ENCODE results near the gene PDP2. TPM values are rescaled to one million over a fixed set of nuclear protein-coding genes. Genes with fewer than 3 reads are reported as not detected.
"Not testable (repeated sequence)": the region's sequence is repeated elsewhere in the genome, so short reads cannot be mapped to it uniquely, and the experiment has no call there.

PDP2 gene
- total RNA-seq, 1 experiment from 2014 or later: 23.1 TPM

- Histone ChIP-seq H3K79me1 (ENCODE audit: insufficient read depth, low read depth, low read length, poor library complexity, severe bottlenecking) (no peaks in the 10 kb centered on the region), H3K56ac (ENCODE audit: insufficient read length, low read depth, low read length) (no peak overlapping the region), H4K5ac (ENCODE audit: insufficient read length, low read depth, low read length) (no peak overlapping the region), H2BK15ac (ENCODE audit: low read depth, low read length) (no peak overlapping the region), H2BK5ac (ENCODE audit: insufficient read length, low read length) (no peak overlapping the region), H2BK20ac (ENCODE audit: low read depth, low read length, poor library complexity, severe bottlenecking) (no peak overlapping the region), H2BK12ac (ENCODE audit: insufficient read length, low read depth, low read length) (no peak overlapping the region), H3K23ac (ENCODE audit: insufficient read length, low read depth, low read length) (no peak overlapping the region), H3K18ac (ENCODE audit: insufficient read length, low read depth, low read length) (no peak overlapping the region), H3T11ph (ENCODE audit: low read length) (no peak overlapping the region), H3K9ac (ENCODE audit: extremely low read depth, insufficient read length, low read length) (no peak overlapping the region), H2AK5ac (ENCODE audit: insufficient read length, low read length) (no peak overlapping the region), H3K4ac (ENCODE audit: low read depth, low read length) (no peak overlapping the region), H4K20me1 (ENCODE audit: control insufficient read depth, insufficient read depth, insufficient read length) (no peaks in the 10 kb centered on the region), H3K14ac (ENCODE audit: insufficient read depth, low read length) (no peak overlapping the region), H2BK120ac (ENCODE audit: low read depth, low read length, poor library complexity, severe bottlenecking) (no peak overlapping the region), H3K27me3 (ENCODE audit: insufficient read depth, low read length) (no peaks in the 10 kb centered on the region), H4K91ac (ENCODE audit: insufficient read length, low read depth, low read length) (no peak overlapping the region), H3K4me2 (ENCODE audit: insufficient read depth, insufficient read length, low read length) (no peak overlapping the region), H3K4me1 (ENCODE audit: insufficient read depth, low read length) (no peaks in the 10 kb centered on the region; the same call in 1 of the 2 replicates), H3K79me2 (ENCODE audit: insufficient read depth, low read length) (no peaks in the 10 kb centered on the region), H3K23me2 (ENCODE audit: insufficient read length, low read depth, low read length, poor library complexity, severe bottlenecking) (no peaks in the 10 kb centered on the region), H4K8ac (replicated peaks; ENCODE audit: insufficient read length, low read depth, low read length) (no peak overlapping the region), H2AFZ (ENCODE audit: low read length) (no peak overlapping the region), H3K9me3 (ENCODE audit: control insufficient read depth, low read depth, low read length) (no peaks in the 10 kb centered on the region), H3K27ac (ENCODE audit: insufficient read length, low read depth, low read length) (no peak overlapping the region)
- Mint-ChIP-seq H3K36me3 (ENCODE audit: insufficient read depth in 1 of 3, low read depth in 3 of 3) (no peaks in the 10 kb centered on the region), H3K4me3 (no peak overlapping the region), H3K27ac (no peak overlapping the region), H3K9me3 (no peaks in the 10 kb centered on the region), H3K27me3 (ENCODE audit: low read depth) (peaks cover 2% of the 10 kb centered on the region; the same call in 1 of the 2 replicates), H3K4me1 (peaks cover 11 to 16% of the 10 kb centered on the region in 2 experiments)
- no peak for DNase-seq
- TF ChIP-seq CTCF (conservative IDR thresholded peaks at IDR 0.05): no peak
- no CpG with 5 or more reads among the region's 1 CpG for WGBS (ENCODE audit: extremely low coverage, insufficient read length, low lambda C conversion rate)
Measured at GRCh38 chr16:66869424-66869823, 10.9 kb upstream of the PDP2 start.

- H3K27ac Mint-ChIP-seq; H3K4me3 Mint-ChIP-seq; H2BK120ac ChIP-seq (ENCODE audit: low read depth, low read length, poor library complexity, severe bottlenecking); H3K27me3 ChIP-seq (ENCODE audit: insufficient read depth, low read length); H3K14ac ChIP-seq (ENCODE audit: insufficient read depth, low read length); H4K8ac ChIP-seq (replicated peaks; ENCODE audit: insufficient read length, low read depth, low read length); H3K4ac ChIP-seq (ENCODE audit: low read depth, low read length); DNase-seq; H2BK15ac ChIP-seq (ENCODE audit: low read depth, low read length); H3K27me3 Mint-ChIP-seq (ENCODE audit: low read depth); H2AK5ac ChIP-seq (ENCODE audit: insufficient read length, low read length); H3K9me3 ChIP-seq (ENCODE audit: control insufficient read depth, low read depth, low read length); H3K4me2 ChIP-seq (ENCODE audit: insufficient read depth, insufficient read length, low read length); H4K91ac ChIP-seq (ENCODE audit: insufficient read length, low read depth, low read length); H3K79me2 ChIP-seq (ENCODE audit: insufficient read depth, low read length); H2AFZ ChIP-seq (ENCODE audit: low read length); H3K9me3 Mint-ChIP-seq; H3K4me1 ChIP-seq (ENCODE audit: insufficient read depth, low read length); H3K36me3 Mint-ChIP-seq (ENCODE audit: insufficient read depth in 1 of 3, low read depth in 3 of 3); H3K18ac ChIP-seq (ENCODE audit: insufficient read length, low read depth, low read length); H3T11ph ChIP-seq (ENCODE audit: low read length); H3K9ac ChIP-seq (ENCODE audit: extremely low read depth, insufficient read length, low read length); H3K23ac ChIP-seq (ENCODE audit: insufficient read length, low read depth, low read length); H3K23me2 ChIP-seq (ENCODE audit: insufficient read length, low read depth, low read length, poor library complexity, severe bottlenecking); H3K56ac ChIP-seq (ENCODE audit: insufficient read length, low read depth, low read length); H4K20me1 ChIP-seq (ENCODE audit: control insufficient read depth, insufficient read depth, insufficient read length); H4K5ac ChIP-seq (ENCODE audit: insufficient read length, low read depth, low read length); H3K79me1 ChIP-seq (ENCODE audit: insufficient read depth, low read depth, low read length, poor library complexity, severe bottlenecking); H2BK5ac ChIP-seq (ENCODE audit: insufficient read length, low read length); H2BK12ac ChIP-seq (ENCODE audit: insufficient read length, low read depth, low read length); H2BK20ac ChIP-seq (ENCODE audit: low read depth, low read length, poor library complexity, severe bottlenecking); H3K27ac ChIP-seq (ENCODE audit: insufficient read length, low read depth, low read length): not testable (repeated sequence)
- WGBS (ENCODE audit: extremely low coverage, insufficient read length, low lambda C conversion rate): no CpG with 5 or more reads among the region's 2 CpGs
- H3K4me1 Mint-ChIP-seq: peaks cover 13 to 18% of the 10 kb centered on the region in 2 experiments
Measured at GRCh38 chr16:66871363-66871762, 9.0 kb upstream of the PDP2 start.
